AG04449 (cell line): Measurements from ENCODE around the gene TRIM68.

ENCODE experiments used
- CTCF ChIA-PET: fragments of 350-600 bp; formaldehyde crosslinking; extraction: SDS; loops from one replicate; lab custom pipeline; 2021; ENCODE audit warnings: antibody characterized with exemption; lab: Yijun Ruan, JAX
- POLR2A ChIA-PET: fragments of 400-600, 350-600 bp; formaldehyde crosslinking; extraction: SDS; loops from one replicate; lab custom pipeline; 2020; ENCODE audit warnings: antibody characterized with exemption, inconsistent platforms; lab: Yijun Ruan, JAX
- DNase-seq: peaks from one replicate; pipeline ENCODE4 v3.0.0-alpha.2; 2010; ENCODE audit warnings: low read depth, low spot score
- H3K4me3 ChIP-seq: 2 replicates; pipeline ENCODE4 v1.5.1; 2011; ENCODE audit warnings: low read depth, mild to moderate bottlenecking, control low read depth, low read length
- CTCF ChIP-seq: IDR thresholded peaks from one replicate; pipeline ENCODE4 v1.5.1; 2011; ENCODE audit warnings: mild to moderate bottlenecking, moderate library complexity, low read length, control low read depth, inconsistent platforms; ENCODE audit not compliant: insufficient read depth; ENCODE audit errors: missing control alignments

Gene TRIM68

DNA sequence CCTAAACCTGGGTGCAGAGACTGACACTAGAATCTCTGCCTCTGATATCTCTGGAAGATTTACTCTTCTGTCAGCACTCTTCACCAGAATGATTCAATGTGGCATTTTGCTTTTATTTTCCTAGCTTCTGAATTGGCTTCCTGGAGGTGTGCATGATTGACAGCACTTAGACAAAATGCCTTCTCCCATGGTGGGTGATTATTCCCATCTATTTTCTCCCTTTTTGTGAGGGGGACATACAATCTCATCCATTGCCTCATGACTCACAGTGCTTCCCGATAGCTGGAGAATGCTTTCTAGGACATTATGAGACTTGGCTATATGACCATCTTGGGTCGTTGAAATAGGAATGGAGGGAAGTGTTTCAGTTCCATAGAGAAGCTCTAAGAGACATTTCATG, 4.0 kb upstream of the TRIM68 start:
- DNase-seq = no peak
- no peak for TF ChIP-seq CTCF
- ChIA-PET CTCF (interaction anchor here (0.9 to 3.1 kb wide), 3 partner anchors 13 to 26 kb away, joined by 3 to 13 read pairs (median 4); partner anchors contain the start of gene OR51D1), POLR2A (no interaction called here)
- H3K4me3 ChIP-seq = no peak overlapping the region

GRCh38 chr11:4610258-4610935, 2.4 kb upstream of the TRIM68 start:
- CTCF ChIA-PET = interaction anchor here (4.5 kb wide), 1 partner anchor 27 kb away, joined by 20 read pairs; the partner anchor contains the start of gene OR51D1
- H3K4me3 ChIP-seq = no peak overlapping the region
- no peak for DNase-seq
- POLR2A ChIA-PET = no interaction called here
- no peak for TF ChIP-seq CTCF

- H3K4me3 ChIP-seq = peak overlapping the region; percentile 69
- ChIA-PET POLR2A (no interaction called here), CTCF (interaction anchor here (1.0 to 4.5 kb wide), 2 partner anchors 30 to 420 kb away, joined by 7 to 20 read pairs; partner anchors contain the start of gene OR51D1)
- no peak for TF ChIP-seq CTCF
- no peak for DNase-seq
Observed at GRCh38 chr11:4607096-4607495, 935 bp downstream of the TRIM68 start.

GRCh38 chr11:4606231-4607015, 1.6 kb downstream of the TRIM68 start:
- POLR2A ChIA-PET = no interaction called here
- CTCF ChIA-PET = interaction anchor here (1.0 to 4.5 kb wide), 3 partner anchors 31 to 419 kb away, joined by 3 to 20 read pairs (median 7); partner anchors contain the start of gene OR51D1
- DNase-seq = no peak
- no peak for TF ChIP-seq CTCF
- no peak overlapping the region; the same call in 1 of the 2 replicates for H3K4me3 ChIP-seq

- POLR2A ChIA-PET = no interaction called here
Observed at GRCh38 chr11:4605057-4605456, 3.0 kb downstream of the TRIM68 start.

More at GRCh38 chr11:4605057-4605456, 3.0 kb downstream of the TRIM68 start:
- CTCF ChIA-PET = interaction anchor here (1.3 kb wide), 1 partner anchor 418 kb away, joined by 5 read pairs; no protein-coding TSS in a partner anchor
- DNase-seq = no peak
- no peak for TF ChIP-seq CTCF
- no peak overlapping the region for H3K4me3 ChIP-seq
